Measurements from ENCODE around the gene WDR27.

Gene WDR27

DNA sequence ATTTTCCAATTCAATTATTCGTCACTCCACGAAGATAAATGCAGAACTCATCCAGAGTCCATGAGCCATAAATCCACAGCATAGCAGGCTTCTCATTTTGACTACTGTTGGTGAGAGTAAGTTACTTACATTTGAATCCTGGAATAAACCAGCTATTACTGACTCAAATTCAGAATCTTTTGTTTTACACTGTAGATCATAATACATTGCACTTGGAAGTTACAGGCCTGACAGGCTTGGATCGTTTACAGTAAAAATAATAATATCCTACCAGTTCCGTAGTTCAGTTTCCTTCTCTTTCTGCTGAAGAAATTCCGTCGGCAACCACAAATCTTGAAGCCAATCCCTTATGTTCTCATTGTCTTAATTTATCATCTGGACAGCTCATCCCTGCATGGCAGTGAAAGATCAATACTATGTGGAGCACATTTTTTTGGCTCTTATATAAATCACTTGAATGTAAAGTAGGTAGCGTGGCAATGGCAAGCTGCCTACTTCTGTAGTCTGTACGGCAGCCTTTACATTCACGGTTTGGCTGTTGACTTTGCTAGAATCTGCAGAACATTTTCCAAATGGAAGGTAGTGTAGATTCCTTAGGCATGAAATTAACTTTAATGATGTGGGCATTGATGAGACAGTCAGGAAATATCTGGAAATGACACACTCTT is 142.9 kb downstream of the WDR27 start:
- DNase-seq, result no peak

DNA sequence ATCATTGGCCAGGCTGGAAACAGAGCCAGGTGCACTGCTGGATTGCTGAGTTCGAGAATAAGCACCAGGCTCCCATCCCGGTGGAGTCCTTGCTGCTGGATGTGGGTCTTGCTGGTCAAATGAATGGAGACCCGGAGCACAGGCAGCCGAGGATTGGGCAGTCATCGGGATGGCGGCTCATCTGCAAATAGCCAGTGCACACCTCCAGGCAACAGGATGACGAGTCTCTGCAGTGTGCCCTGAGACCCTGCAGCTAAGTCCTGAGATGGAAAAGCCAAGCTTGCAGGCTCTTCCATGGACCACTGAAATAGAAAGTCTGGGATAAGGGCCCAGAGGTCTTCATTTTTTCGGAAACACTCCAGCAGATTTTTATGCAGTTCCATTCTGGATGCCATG is 143.5 kb downstream of the WDR27 start:
- no peak for DNase-seq

DNA sequence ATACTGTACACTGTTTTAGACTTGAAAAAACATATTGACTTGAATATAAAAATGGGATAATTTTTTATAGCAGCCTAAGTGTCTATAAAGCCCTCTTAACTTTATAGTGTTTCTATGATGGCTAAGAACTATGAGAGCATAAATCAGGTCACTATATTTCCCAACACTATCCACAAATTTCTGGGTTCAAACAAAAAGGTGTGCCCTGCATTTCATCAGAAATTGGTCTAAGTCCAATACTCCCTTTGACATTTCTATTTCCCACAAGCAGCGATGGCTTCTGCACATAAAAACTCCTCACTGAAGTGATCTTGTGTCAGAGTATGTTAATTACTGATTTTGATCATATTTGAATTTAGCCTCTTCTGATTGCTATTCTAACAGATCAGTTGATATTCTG is 143.9 kb downstream of the WDR27 start:
- no peak for DNase-seq

DNA sequence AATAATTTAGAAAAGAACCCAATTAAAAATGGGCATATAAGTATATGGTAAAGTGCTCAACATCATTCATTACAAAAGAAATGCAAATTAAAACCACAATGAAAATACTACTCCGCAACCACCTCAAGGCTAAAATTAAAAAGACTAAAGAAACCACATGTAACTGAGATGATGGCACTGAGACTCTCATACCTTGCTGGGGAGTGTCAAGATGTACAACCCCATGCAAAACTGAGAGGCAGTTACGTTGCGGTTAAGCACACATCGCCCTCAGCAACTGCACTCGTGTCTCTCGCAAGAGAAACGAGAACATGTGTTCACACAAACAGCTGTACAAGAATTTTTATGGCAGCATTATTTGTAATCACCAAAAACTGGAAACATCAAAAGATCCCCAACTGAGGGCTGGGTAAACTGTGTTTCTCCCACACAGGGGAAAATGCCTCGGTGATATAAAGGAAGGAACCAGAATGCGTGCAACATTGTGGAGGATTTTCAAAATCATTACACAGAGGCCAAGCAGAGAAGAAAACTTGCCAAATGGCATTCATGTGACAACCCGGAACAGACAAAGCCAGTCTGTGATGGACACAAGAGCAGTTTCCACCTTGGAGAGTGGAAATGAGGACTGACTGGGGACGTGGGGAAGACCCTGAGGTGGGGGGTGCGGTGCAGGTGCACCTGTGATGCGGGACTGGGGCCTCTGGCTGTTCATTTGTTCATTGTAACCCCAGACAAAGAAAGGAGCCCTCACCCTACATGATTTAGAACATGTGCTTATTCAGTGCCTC is 144.9 kb downstream of the WDR27 start:
- DNase-seq, result peak in 2 of 5 experiments; percentile 22 to 95

DNA sequence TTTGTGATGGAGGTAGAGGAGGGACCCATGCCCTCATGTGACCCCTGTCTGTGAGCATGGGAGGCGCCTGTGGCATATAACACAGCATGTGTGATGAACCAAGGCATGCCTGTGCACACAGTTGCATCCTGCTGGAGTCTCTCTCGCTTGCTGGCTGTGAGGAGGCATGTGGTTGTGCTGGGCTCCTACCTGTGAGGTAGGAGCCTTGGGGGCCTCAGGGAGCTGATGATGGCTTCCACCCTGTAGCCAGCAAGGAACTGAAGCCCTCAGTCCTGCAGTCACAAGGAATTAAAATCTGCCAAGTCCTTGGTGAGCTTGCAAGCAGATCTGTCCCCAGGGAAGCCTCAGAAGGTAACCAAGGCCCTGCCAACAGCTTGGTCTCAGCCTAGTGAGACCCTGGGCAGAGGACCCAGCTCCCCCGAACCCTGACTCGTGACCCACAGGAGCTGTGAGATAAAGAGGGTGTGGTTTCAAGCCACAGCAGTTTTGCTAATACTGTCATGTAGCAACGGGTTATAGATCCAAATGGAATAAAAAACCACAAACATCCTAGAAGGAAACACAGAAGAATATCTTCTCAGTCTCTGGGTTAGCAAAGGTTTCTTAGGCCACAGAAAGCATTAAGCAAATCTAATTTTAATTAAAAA is 145.7 kb downstream of the WDR27 start:
- DNase-seq, result no peak

DNA sequence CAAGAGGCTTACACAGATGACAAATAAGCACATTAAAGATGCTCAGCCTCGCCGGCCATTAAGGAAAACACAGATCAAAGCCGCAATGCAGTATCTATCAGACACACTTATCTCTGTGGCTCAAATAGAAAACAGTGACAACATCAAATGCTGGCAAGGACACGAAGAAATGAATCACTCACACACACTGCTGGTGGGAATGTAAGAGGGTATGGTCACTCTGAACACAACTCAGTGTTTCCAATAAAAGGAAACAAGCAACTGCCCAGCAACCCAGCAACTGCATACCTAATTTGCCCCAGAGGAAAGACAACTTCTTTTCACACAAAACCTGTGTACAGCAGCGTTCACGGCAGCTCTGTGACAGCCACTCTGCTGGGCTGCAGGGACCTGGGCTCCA is 155.8 kb downstream of the WDR27 start:
- no peak for DNase-seq

DNA sequence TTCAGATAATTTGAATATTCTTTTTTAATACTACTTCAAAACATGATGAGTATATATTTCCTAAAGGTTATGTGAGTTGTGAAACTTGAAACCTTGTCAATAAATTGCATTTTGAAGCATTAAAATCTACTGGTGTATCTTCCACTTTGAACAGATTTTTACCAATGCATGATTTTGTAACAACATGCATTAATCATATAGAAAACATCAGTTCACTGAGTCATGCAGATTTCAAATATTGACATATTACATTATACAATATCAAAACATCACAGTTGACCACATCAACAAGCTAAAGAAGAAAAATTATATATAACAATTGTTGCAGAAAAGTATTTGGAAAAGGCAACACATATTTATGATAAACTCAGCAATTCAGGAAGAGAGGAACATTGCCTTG is 158.1 kb downstream of the WDR27 start:
- no peak for DNase-seq

DNA sequence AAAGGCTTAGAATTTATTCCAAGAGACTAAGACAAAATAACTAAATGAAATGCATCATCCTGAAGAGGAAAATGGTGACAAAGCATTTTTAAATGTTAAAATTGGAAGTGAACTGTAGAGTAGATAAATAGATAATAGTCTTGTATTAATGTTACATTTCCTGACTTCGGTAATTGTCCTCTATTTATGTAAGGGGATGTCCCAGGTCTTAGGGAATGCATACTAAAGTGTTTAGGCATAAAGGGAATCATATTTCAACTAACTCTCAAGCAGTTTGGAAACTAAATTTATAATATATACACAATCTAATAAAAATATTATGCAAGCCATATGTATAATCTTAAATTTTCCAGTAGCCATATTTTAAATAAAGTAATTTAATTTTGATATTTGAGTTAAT is 159.3 kb downstream of the WDR27 start:
- no peak for DNase-seq

DNA sequence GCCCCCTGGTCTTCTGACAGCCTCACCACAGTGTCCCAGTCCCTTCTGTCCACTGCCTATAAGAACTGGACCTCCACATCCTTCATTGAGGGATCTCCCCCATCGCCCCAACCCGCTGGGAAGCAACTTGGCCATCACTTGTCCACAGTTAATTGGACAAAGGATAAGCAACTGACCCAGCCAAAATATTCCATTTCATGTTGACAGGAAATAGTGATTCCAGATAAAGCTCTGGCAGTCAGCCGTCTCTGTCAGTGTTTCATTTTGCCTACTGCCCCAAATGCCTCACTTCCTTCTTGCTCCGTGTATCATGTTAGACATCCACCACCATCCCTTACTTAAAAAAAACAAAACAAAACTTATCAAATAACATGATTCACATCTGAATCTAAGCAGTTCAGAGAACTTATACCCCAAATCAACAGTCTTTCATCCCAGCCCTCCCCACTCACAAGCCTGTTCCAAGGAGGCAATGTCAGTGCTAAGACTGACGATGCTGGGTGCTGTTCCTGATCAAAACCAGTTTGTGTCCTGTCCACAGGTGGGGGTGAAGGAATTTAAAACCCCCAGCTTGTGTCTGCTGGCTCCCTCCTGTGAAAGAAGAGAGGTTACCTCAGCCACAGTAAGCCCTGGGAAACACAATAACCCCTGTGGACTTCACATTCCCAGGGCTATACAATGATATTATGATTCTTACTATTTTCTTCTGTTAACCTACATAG is 162.5 kb downstream of the WDR27 start:
- no peak for DNase-seq

DNA sequence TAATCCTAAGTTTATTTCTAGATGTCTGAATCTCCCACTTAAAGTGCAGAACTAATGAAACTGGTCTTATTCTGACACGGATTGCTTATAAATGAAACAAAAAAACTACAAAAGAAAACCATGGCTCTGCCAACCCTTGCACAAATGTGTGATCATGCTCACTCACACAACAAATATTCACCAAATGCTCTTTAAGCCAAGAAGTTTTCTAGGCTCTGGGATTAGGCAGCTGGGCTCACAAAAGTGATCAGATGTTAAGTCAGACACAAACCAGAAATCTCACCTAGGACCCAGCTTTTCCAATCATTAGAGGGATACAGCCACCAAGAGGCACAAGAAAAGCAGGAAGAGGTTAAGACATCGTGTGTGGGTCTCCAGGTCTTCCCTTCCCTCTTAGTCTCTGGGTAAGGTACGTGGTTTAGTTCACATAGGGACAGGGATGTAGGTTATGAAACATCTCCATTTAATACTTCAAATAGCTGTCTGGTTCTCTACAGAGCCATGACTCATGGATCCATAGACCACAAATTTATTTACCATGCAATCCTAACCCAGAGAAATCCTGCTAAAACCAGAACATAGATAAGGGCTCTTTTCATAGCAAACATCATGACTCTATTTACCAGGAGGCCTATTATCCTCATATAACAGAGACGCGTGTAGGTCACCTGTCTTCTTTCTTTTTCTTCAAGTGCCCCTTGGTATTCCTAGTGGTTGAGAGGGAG is 165.2 kb downstream of the WDR27 start:
- DNase-seq, result no peak

DNA sequence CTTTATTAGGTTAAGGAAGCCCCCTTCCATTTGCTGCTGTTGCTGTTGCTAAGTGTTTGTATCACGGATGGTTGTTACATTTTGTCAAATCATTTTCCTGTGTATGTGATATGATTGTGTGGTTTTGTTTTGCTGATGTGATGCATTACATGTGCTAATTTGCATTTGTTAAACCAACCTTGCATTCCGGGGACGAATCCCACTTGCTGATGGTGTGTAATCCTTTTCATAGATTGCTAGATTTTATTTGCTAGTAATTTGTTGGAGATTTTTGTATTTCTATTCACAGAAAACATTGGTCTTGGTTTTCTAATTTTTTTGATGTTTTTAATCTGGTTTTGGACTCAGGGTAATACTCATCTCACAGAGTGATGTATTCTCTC is 167.8 kb downstream of the WDR27 start:
- DNase-seq, result no peak

DNA sequence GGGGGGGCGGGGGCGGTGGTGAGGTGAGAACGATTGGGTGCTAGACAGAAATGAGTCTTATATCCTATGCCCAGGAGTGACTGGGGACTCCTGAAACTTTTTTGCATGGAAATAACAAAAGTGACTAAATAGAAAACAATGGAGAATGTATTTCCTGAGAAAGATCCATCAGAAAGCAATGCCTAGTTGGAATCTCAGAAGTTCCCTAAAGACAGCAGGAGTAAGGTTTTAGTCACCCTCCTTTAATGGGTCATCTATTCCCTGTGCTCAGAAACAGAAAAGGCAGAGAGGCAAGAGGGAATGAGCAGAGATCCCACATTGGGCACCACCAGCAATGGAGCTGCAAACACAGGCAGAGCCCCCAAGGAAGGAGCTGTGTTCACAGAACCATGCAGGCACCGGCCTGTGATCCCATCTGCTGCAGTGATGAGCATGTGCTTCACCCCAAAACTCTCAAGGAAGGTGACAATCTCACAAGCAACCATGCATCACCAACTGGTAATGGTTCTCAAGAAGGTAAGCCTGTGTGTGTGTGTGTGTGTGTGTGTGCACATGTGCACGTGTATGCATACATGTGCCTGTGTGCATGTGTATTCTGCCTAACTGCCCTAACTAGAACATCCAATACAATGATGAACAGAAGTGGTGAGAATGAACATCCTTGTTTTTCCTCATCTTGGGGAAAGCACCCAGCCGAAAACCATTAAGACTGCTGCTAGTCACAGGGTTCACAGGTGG is 168.4 kb downstream of the WDR27 start:
- no peak for DNase-seq

DNA sequence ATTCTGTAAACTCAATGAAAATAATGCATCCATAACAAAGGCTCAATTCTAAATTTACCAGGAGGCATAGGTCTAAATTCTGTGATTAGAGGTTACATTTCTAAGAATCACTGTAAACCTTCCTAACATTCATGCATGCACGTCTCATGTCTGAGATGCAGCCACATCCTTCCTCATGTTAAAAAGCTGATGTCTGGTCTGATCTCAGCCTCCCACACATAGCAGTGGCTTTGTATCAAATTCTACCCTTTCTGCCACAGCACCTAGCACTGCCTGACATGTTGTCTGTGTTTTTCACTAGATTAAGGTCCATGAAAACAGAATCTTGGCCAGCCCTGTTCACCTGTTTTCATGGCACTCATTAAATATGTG is 171.1 kb downstream of the WDR27 start:
- peak in 2 of 5 experiments; percentile 7 to 86 for DNase-seq

DNA sequence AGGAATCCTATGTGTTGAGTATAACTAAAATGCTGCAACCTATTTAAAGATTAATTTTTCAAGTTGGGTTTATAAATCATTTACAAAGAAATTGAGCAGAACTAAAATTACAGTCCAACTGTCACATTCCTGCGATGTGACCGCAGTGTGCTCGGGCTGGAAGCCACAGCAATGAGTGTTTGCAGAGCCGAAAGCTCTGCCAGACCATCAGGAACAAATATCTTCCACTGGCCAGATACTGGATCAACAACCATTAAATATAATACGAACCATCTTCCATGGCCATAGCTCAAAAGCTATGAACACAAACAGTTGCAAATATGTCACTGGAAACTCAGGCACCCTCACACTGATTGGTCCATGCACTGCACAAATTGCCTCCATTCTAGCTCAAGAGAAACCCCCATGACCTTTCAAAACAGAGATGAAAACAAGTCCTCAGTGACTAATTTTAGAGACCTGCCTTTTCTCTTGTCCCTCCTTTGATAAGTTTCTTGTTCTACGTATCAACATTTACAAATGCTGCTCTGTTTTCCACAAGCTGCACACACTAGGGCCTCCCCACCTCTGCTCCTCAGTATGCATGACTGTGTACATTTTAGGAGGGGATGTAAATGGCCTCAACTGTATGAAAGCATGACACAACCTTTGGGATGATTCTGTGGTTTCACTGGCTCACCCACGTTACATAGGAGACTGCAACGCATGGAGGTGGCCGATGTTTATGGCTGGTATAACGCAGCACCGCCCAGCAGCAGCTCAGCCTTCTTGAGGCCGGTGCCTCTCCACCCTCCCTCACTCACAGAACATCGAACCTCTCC is 171.7 kb downstream of the WDR27 start:
- DNase-seq, result peak in 2 of 5 experiments; percentile 6 to 85

DNA sequence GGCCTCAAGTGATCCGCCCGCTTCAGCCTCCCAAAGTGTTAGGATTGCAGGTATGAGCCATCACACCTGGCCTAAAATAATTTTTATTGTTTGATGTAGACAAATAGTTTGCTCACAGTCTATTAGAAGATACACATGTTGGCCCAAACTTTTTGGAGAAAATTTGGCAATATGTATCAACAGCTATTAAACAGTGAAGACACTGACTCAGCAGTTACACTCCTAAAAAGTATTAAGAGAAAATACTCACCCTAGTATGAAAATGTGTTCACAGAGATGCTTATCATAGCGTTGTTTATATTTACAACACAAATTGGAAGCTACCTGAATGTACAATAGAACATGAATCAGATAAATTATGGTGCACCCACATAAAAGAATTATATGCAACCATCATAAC is 173.1 kb downstream of the WDR27 start:
- DNase-seq, result no peak

DNA sequence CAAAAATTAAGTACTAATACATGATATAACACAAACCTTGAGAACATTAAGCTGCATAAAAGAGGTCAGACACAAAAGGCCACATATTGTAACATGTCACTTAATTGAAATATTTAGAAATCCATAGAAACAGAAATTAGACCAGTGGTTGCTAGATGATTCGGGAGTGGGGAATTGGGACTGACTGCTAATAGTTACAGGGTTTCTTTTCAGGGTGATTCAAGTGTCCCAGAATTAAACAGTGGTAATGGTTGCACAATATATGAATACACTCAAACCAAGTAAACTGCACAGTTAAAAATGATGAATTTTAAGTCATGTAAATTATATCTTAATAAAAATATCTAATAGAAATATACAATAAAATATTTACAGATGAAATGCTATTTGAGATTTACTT is 174.5 kb downstream of the WDR27 start:
- DNase-seq, result no peak

DNA sequence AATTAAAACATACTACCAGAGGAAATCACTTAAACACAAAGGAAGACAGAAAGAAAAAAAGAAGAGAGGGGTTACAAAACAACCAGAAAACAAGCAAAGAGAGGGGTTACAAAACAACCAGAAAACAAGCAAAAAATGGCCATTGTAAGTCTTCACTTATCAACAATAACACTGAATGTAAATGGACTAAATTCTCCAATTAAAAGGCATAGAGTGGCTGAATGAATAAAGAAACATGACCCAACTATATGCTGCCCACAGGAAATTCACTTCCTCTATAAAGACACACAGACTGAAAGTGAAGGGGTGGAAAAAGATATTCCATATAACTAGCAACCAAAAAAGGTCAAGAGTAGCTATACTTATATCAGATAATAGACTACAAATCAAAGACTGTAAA is 180.0 kb downstream of the WDR27 start:
- DNase-seq, result no peak

DNA sequence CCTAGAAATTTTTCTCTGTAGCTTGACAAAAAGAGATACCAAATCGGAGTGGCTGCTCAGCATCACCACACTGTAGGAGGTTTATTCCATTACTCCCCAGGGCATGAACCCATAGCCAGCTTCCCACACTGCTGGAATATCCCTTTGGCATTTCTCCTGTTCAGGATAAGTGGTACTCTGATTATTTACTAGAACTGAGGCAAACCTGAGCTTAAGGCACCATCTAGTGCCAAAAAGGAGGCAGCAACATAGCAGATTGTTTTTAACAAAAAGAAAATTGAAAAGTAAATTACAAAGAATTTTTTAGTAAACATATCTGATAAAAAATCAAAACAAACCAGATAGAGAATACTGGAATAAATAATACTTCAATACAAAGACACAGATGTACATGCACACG is 181.7 kb downstream of the WDR27 start:
- no peak for DNase-seq

DNA sequence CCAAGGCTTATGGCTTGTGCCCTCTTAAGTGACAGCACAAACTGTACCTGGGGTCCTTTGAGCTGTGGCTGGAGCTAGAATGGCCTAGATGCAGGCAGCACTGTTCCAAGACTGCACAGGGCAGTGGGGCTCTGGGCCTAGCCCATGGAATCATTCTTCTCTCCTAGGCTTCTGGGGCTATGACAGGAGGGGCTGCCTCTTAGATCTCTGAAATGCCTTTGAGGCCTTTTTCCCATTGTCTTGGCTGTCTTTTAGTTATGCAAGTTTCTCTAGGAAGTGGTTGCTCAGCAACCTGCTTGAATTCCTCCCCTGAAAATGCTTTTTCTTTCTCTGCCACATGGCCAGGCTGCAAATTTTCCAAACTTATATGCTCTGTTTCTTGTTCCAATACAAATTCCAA is 183.4 kb downstream of the WDR27 start:
- DNase-seq, result no peak

DNA sequence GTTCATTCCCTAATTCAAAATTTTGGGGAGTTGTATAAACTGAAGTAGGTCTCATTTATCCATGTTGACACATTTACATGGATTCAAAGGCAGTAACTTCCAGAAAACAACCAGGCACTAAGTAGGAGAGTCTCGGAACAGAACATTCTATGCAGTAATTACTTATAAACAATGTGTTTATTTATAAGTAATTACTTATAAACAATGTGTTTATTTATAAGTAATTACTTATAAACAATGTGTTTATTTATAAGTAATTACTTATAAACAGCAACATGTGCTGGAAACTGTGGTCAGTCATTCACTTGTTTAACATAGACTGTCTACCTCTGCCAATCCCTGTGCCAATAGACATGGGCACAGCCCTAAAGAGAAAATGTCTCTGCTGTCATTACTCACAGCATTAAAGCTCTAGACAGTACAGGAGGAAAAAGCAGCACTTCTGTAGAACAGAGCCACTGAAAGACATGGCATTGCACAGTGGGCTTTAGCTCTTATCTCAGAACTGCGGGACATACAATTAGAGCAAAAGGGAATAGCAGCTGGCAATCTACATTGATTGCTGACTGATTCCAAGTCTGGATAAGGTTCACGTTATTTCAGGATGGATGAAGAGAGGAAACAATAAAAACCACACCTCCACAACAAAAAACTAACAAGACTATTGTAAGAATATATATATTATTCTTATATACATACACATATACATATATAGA is 188.2 kb downstream of the WDR27 start:
- DNase-seq, result no peak
